CD4-positive, alpha-beta T cell treated with Interleukin-1 beta for 1 hour (primary cell): ENCODE measurements around the gene CARNS1.

Experiments used
- DNase-seq, 2 donors: peaks; one replicate each; pipeline ENCODE4 v3.0.0-alpha.2; 2020 to 2022

The CARNS1 gene, protein sequence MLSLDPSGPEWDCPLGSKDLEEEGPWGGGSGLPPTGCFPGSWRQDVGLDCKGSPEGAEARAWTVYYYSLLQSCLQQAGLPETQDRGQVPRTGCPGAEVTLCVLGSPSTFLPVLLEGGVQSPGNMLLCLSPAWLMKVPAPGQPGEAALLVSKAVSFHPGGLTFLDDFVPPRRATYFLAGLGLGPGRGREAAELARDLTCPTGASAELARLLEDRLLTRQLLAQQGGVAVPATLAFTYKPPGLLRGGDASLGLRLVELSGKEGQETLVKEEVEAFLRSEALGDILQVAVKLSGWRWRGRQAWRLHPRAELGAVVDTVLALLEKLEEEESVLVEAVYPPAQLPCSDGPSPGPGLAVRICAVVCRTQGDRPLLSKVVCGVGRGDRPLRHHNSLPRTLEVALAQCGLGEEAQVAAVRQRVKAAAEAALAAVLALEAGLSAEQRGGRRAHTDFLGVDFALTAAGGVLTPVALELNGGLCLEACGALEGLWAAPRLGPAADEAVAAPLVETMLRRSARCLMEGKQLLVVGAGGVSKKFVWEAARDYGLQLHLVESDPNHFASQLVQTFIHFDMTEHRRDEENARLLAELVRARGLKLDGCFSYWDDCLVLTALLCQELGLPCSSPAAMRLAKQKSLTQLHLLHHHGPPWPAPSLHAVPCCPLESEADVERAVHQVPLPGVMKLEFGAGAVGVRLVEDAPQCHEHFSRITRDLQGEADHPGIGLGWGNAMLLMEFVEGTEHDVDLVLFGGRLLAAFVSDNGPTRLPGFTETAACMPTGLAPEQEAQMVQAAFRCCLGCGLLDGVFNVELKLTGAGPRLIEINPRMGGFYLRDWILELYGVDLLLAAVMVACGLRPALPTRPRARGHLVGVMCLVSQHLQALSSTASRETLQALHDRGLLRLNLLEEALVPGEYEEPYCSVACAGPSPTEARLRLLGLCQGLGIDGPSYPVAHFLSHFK

GRCh38 chr11:67415501-67416304 lies at the start of gene CARNS1:
Gene CARNS1, plus strand, starts transcription at chr11:67415678. Its CDS starts 522 bp downstream, at chr11:67416200.
- no peak for DNase-seq

DNA sequence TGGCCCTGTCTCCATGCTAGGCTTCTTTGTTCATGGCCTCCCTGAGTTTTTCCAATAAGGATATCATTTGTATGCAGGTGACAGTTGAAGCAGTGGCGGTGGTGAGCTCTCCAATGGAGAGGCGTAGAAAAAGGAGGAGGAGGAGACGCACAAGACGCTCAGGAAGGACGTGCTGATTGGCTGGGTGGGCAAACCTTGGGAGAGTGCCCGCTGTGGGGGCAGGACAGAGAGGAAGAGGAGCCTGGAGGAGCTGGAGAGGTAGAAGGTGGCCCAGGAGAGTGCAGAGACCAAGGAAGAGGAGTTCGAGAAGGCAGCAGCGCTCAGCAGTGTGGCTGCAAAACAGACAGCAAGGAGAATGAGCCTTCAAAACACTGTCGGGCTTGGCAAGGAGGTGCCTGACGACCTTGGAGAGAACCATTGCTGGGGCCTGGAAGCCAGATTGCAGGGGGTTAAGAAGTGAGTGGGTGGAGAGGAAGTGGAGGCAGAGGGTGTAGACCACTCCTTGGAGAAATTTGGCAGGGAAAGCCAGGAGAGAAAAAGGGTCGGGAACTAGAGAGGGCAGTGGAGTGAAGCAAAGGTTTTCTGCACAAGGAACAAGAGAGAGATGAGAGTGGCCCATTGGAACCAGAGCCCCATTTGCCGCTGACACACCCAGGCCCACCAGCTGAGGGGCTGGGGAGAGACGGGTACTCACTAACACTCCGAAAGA lies 49.6 kb upstream of the CARNS1 start:
- DNase-seq = no peak

DNA sequence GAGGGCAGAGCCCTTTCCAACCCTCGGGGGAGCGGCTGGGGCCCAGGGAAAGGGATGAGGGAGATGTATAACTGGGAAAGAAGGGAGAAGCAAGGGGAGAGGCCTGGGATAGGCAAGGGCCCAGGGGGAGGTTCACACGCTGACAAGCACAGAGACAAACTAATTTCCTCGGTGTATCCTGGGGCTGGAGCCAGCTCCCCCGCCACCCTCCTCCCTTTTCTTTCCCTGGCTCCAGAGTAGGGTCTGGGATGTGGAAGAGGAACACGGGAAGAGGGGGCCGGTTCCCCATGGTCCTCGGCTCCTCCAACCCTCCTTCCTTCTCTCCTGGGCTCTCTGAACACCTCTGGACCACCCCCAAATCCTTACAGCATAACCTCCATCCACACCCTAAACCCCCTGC lies 48.9 kb upstream of the CARNS1 start:
- no peak for DNase-seq

GRCh38 chr11:67366961-67367760 lies 48.3 kb upstream of the CARNS1 start:
- DNase-seq = no peak

DNA sequence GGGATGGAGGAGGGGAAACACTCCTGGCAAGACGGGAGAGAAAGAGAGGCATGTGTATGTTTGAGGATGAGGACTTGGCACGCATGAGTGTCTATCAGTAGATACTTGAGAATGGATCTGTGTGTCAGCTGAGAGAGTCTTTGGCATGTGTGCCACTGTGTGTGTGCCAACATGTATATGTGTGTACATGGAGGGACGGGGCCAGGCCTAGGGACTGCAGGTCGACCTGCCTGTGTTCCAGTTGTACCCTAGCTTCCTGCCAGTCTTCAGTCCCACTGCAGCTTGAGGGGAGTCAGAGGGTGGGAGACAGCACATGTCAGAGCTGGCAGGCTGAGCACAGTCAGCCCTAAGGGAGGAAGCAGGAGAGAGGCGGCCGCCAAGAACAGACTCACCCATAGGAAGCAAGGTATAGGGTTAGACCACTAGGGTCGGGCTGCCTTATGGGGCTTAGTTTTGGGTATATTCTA lies 47.7 kb upstream of the CARNS1 start:
- no peak for DNase-seq

DNA sequence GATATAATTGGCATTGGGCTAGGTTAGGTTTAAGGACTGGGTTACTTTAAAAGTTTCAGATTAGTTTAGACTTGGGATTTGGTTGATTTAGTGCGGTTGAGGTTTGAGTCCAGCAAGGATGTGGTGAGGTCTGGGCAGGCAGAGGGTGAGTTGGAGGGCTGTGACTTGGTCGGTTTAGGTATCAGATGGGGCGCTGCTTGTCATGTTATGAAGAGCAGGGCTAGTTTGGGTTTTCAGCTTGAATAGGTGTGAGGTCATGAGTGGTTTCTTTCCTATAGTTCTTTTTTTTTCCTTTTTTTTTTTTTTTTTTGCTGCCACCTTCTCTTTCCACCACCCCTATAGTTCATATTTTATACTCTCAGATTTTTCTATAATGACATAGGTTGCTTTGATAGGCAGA lies 46.9 kb upstream of the CARNS1 start:
- no peak for DNase-seq

DNA sequence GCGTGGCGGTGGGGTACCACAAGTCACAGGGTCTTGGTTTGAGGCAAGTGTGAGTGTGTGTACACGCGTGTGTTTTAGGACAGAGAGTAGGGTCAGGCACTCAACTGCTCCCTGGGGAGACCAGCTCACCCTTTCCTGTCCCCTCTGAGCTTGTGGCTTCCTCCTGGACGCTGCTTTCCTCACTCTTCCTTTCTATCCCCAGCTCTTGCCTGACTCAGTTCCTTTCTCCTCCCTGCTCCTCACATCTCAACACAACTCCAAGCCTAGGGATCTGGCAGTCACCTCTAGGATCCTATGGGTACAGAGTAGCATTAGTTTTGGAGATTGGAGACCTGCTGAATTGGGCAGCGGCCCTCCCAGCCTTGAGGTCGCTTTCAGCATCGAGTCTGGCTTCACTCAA lies 46.2 kb upstream of the CARNS1 start:
- DNase-seq = no peak

GRCh38 chr11:67369801-67370284 lies 45.6 kb upstream of the CARNS1 start:
- no peak for DNase-seq

- DNase-seq = no peak
Observed at GRCh38 chr11:67370351-67371076, 45.0 kb upstream of the CARNS1 start.

- DNase-seq = peak; percentile 43 to 47
Observed at GRCh38 chr11:67371189-67371910, 44.1 kb upstream of the CARNS1 start.

- DNase-seq = no peak
Observed at GRCh38 chr11:67371911-67372320, 43.6 kb upstream of the CARNS1 start.

GRCh38 chr11:67372321-67372992 lies 43.0 kb upstream of the CARNS1 start:
- DNase-seq = no peak

- peak; percentile 49 to 59 for DNase-seq
Observed at GRCh38 chr11:67372993-67373647, 42.4 kb upstream of the CARNS1 start, which contains the start of gene CLCF1. Gene CLCF1, minus strand, starts transcription at chr11:67373598. Its CDS starts 59 bp downstream, at chr11:67373539.

- DNase-seq = peak; percentile 89 to 91
Observed at GRCh38 chr11:67373648-67374570, 41.6 kb upstream of the CARNS1 start.

- DNase-seq = no peak
Observed at GRCh38 chr11:67374571-67375281, 40.8 kb upstream of the CARNS1 start.

DNA sequence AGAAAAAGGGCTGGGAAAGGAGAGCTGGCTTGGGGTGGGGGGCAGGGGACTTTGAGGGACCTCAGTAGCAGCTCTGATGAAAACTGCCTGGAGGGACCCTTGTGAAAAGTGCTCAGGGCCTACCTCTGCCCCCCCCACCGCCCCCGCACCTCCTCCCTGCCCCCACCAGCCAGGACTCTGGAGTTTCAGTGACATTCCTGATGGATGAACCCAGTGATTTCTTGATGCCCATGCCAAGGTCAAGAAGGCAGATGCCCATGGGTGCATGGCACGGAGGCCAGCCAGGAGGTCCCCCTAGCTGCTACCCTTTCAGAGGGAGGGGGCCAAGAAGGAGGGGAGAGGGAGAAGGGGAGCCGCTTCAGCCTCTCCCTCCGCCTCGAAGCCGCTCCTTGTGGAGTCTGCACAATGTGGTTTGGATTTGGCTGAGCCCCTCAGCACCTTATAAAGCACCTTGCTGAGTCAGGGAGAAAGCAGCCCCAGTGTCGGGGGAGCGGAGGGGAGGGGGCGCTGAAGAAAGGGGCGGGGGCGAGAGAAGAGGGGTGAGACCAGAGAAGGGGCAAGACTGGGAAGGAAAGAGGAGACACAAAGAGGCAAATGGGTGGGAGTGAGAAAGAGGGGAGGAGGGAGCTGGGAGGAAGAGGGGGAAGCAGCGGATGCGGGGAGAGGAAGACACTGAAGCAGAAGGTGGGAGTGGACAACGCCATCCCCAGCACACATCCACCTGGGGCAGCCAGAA lies 40.0 kb upstream of the CARNS1 start:
- DNase-seq = no peak
